HEK293 (cell line): ENCODE measurements around the gene DCDC2.

Experiments used
- ATF2 ChIP-seq: fragments of 450-650 bp; formaldehyde crosslinking; IDR thresholded peaks from 2 replicates; pipeline ENCODE4 v1.5.1; 2016; ENCODE audit warnings: missing biosample characterization, missing genetic modification characterization, low read depth
- CTCF ChIP-seq: fragments of 450-650 bp; formaldehyde crosslinking; IDR thresholded peaks from 2 replicates; pipeline ENCODE4 v1.5.1; 2016; ENCODE audit warnings: missing biosample characterization, missing genetic modification characterization
- REPIN1 ChIP-seq: fragments of 450-650 bp; formaldehyde crosslinking; IDR thresholded peaks from 2 replicates; pipeline ENCODE4 v1.5.1; 2017; ENCODE audit warnings: missing biosample characterization, missing genetic modification characterization, low read depth
- REST ChIP-seq: fragments of 450-650 bp; formaldehyde crosslinking; IDR thresholded peaks from 2 replicates; pipeline ENCODE4 v1.5.1; 2016; ENCODE audit warnings: missing biosample characterization, missing genetic modification characterization
- ZNF280C ChIP-seq: fragments of 450-650 bp; formaldehyde crosslinking; IDR thresholded peaks from 2 replicates; pipeline ENCODE4 v1.5.1; 2016; ENCODE audit warnings: missing biosample characterization, missing genetic modification characterization
- ZNF514 ChIP-seq: fragments of 450-650 bp; formaldehyde crosslinking; IDR thresholded peaks from 2 replicates; pipeline ENCODE4 v1.5.1; 2016; ENCODE audit warnings: missing biosample characterization, missing genetic modification characterization

- TF ChIP-seq REST (no peak), CTCF (no peak), REPIN1 (tag by site-specific recombination) (no peak), ZNF280C (no peak), ZNF514 (tag by site-specific recombination) (no peak), ATF2 (no peak)
Observed at GRCh38 chr6:24226541-24226940, 131.3 kb downstream of the DCDC2 start.
